Fibroblast of the aortic adventitia (primary cell): ENCODE results near the gene HK1. TPM values are rescaled to one million over a fixed set of nuclear protein-coding genes. Genes with fewer than 3 reads are reported as not detected.

Experiments
- DNase-seq: peaks from one replicate; pipeline ENCODE4 v3.0.0-alpha.2; 2010; ENCODE audit warnings: low read depth
- H3K4me3 ChIP-seq: 2 replicates; pipeline ENCODE4 v1.5.1; 2011; ENCODE audit warnings: low read depth, mild to moderate bottlenecking, control low read depth, low read length, moderate library complexity
- CTCF ChIP-seq: IDR thresholded peaks from 2 replicates; pipeline ENCODE4 v1.5.1; 2011; ENCODE audit warnings: mild to moderate bottlenecking, low read length, control low read depth, inconsistent platforms; ENCODE audit not compliant: insufficient read depth
- total RNA-seq: library from RNA; depleted of rRNA; stranded (reverse); fragments of >200 nt; gene quantifications from 2 replicates; pipeline ENCODE4 v1.2.3, GENCODE V29; 2012; ENCODE audit warnings: low replicate concordance

Gene HK1
- total RNA-seq, 1 donor, result 84.1 TPM

- no peak for DNase-seq
- H3K4me3 ChIP-seq, result no peak overlapping the region
- no peak for TF ChIP-seq CTCF
These were observed 98.4 kb downstream of the HK1 start for GRCh38 chr10:69376662-69377061.

GRCh38 chr10:69377191-69377590, 98.9 kb downstream of the HK1 start:
- H3K4me3 ChIP-seq, result no peak overlapping the region
- no peak for TF ChIP-seq CTCF
- no peak for DNase-seq

GRCh38 chr10:69377933-69378332, 99.6 kb downstream of the HK1 start:
- H3K4me3 ChIP-seq, result no peak overlapping the region
- DNase-seq, result peak; percentile 77
- no peak for TF ChIP-seq CTCF

GRCh38 chr10:69379800-69380199, 101.5 kb downstream of the HK1 start:
- H3K4me3 ChIP-seq, result no peak overlapping the region
- no peak for DNase-seq
- no peak for TF ChIP-seq CTCF

GRCh38 chr10:69382382-69383117, 104.3 kb downstream of the HK1 start:
- no peak for TF ChIP-seq CTCF
- no peak overlapping the region for H3K4me3 ChIP-seq
- DNase-seq, result peak; percentile 92

- peak; percentile 44 for TF ChIP-seq CTCF
- no peak overlapping the region for H3K4me3 ChIP-seq
- peak; percentile 67 for DNase-seq
These were observed 105.3 kb downstream of the HK1 start for GRCh38 chr10:69383558-69383957.

GRCh38 chr10:69384320-69384719, 106.0 kb downstream of the HK1 start:
- H3K4me3 ChIP-seq, result no peak overlapping the region
- DNase-seq, result no peak
- TF ChIP-seq CTCF, result no peak
